MCF 10A (cell line): ENCODE data around the gene FTCD. TPM values are rescaled to one million over a fixed set of nuclear protein-coding genes. Genes with fewer than 3 reads are reported as not detected.

ENCODE experiments used
- BruUV-seq: library from RNA; stranded (reverse); fragments of 400-500 nt; replicated peaks from 2 replicates; lab custom pipeline; 2021; lab: Mats Ljungman, UMichigan
- CTCF ChIA-PET: fragments of 300-600 bp; sonication (Branson Sonifier 250); formaldehyde crosslinking; extraction: SDS; loops from one replicate; lab custom pipeline; 2021; ENCODE audit warnings: antibody characterized with exemption, inconsistent platforms; lab: Yijun Ruan, JAX
- POLR2A ChIA-PET: fragments of 300-600, 350-650 bp; sonication (Branson Sonifier 250); formaldehyde crosslinking; extraction: SDS; loops from one replicate; lab custom pipeline; 2020; ENCODE audit warnings: antibody characterized with exemption, inconsistent platforms; lab: Yijun Ruan, JAX
- DNase-seq: peaks from one replicate; pipeline ENCODE4 v3.0.0-alpha.2; 2018; ENCODE audit not compliant: unreplicated experiment
- H3K27ac Mint-ChIP-seq: one replicate; pipeline ENCODE4 v1.8.0; 2022; ENCODE audit warnings: mild to moderate bottlenecking, low read depth, mixed read lengths; ENCODE audit not compliant: unreplicated experiment
- H3K27me3 Mint-ChIP-seq: one replicate; pipeline ENCODE4 v1.8.0; 2022; ENCODE audit warnings: mixed read lengths; ENCODE audit not compliant: insufficient read depth, unreplicated experiment
- H3K36me3 Mint-ChIP-seq: one replicate; pipeline ENCODE4 v1.8.0; 2022; ENCODE audit warnings: mild to moderate bottlenecking, moderate library complexity, mixed read lengths; ENCODE audit not compliant: insufficient read depth, unreplicated experiment
- H3K4me1 Mint-ChIP-seq: one replicate; pipeline ENCODE4 v1.8.0; 2022; ENCODE audit warnings: mixed read lengths; ENCODE audit not compliant: insufficient read depth, unreplicated experiment
- H3K4me3 Mint-ChIP-seq: one replicate; pipeline ENCODE4 v1.8.0; 2022; ENCODE audit warnings: mild to moderate bottlenecking, moderate library complexity, mixed read lengths; ENCODE audit not compliant: unreplicated experiment
- H3K9me3 Mint-ChIP-seq: one replicate; pipeline ENCODE4 v1.8.0; 2022; ENCODE audit warnings: mixed read lengths; ENCODE audit not compliant: unreplicated experiment
- intact Hi-C: fragments of 100-400 bp; cut with micrococcal nuclease; formaldehyde crosslinking; loops from 2 replicates; pipeline ENCODE4 v1.14.1; 2022
- total RNA-seq: library from RNA; stranded (reverse); gene quantifications from 2 replicates; pipeline ENCODE4 v1.2.3, GENCODE V29; 2022
- TF ChIP-seq, protein P1 (sequence below): fragments of 200-600 bp; IDR thresholded peaks from one replicate; pipeline ENCODE4 v1.8.0; 2022; ENCODE audit warnings: antibody characterized with exemption, mild to moderate bottlenecking; ENCODE audit not compliant: unreplicated experiment

Gene FTCD
- total RNA-seq, 1 experiment from 2014 or later = not detected

GRCh38 chr21:46122237-46122671 lies 33.1 kb downstream of the FTCD start:
- H3K27ac Mint-ChIP-seq = no peak overlapping the region
- CTCF ChIA-PET = interaction anchor here (0.7 to 2.8 kb wide), 2 partner anchors 21 to 71 kb away, joined by 3 to 7 read pairs; no protein-coding TSS in a partner anchor
- H3K27me3 Mint-ChIP-seq = no peaks in the 10 kb centered on the region
- BruUV-seq = no TSS peak
- H3K9me3 Mint-ChIP-seq = no peaks in the 10 kb centered on the region
- intact Hi-C loops = no loop called here
- POLR2A ChIA-PET = no interaction called here
- peak; percentile 64 for DNase-seq
- peaks cover 6% of the 10 kb centered on the region for H3K4me1 Mint-ChIP-seq
- TF ChIP-seq, protein P1, sequence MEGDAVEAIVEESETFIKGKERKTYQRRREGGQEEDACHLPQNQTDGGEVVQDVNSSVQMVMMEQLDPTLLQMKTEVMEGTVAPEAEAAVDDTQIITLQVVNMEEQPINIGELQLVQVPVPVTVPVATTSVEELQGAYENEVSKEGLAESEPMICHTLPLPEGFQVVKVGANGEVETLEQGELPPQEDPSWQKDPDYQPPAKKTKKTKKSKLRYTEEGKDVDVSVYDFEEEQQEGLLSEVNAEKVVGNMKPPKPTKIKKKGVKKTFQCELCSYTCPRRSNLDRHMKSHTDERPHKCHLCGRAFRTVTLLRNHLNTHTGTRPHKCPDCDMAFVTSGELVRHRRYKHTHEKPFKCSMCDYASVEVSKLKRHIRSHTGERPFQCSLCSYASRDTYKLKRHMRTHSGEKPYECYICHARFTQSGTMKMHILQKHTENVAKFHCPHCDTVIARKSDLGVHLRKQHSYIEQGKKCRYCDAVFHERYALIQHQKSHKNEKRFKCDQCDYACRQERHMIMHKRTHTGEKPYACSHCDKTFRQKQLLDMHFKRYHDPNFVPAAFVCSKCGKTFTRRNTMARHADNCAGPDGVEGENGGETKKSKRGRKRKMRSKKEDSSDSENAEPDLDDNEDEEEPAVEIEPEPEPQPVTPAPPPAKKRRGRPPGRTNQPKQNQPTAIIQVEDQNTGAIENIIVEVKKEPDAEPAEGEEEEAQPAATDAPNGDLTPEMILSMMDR = no peak
- no peaks in the 10 kb centered on the region for H3K36me3 Mint-ChIP-seq
- no peak overlapping the region for H3K4me3 Mint-ChIP-seq

GRCh38 chr21:46121286-46122221 lies 33.8 kb downstream of the FTCD start:
- BruUV-seq = no TSS peak
- H3K4me1 Mint-ChIP-seq = peaks cover 11% of the 10 kb centered on the region
- intact Hi-C loops = no loop called here
- DNase-seq = no peak
- no peaks in the 10 kb centered on the region for H3K36me3 Mint-ChIP-seq
- H3K27me3 Mint-ChIP-seq = no peaks in the 10 kb centered on the region
- no peak overlapping the region for H3K4me3 Mint-ChIP-seq
- ChIA-PET POLR2A (no interaction called here), CTCF (interaction anchor here (0.6 to 2.8 kb wide), 3 partner anchors 22 to 139 kb away, joined by 3 to 7 read pairs (median 5); no protein-coding TSS in a partner anchor)
- TF ChIP-seq, protein P1 = no peak
- no peak overlapping the region for H3K27ac Mint-ChIP-seq
- no peaks in the 10 kb centered on the region for H3K9me3 Mint-ChIP-seq

DNA sequence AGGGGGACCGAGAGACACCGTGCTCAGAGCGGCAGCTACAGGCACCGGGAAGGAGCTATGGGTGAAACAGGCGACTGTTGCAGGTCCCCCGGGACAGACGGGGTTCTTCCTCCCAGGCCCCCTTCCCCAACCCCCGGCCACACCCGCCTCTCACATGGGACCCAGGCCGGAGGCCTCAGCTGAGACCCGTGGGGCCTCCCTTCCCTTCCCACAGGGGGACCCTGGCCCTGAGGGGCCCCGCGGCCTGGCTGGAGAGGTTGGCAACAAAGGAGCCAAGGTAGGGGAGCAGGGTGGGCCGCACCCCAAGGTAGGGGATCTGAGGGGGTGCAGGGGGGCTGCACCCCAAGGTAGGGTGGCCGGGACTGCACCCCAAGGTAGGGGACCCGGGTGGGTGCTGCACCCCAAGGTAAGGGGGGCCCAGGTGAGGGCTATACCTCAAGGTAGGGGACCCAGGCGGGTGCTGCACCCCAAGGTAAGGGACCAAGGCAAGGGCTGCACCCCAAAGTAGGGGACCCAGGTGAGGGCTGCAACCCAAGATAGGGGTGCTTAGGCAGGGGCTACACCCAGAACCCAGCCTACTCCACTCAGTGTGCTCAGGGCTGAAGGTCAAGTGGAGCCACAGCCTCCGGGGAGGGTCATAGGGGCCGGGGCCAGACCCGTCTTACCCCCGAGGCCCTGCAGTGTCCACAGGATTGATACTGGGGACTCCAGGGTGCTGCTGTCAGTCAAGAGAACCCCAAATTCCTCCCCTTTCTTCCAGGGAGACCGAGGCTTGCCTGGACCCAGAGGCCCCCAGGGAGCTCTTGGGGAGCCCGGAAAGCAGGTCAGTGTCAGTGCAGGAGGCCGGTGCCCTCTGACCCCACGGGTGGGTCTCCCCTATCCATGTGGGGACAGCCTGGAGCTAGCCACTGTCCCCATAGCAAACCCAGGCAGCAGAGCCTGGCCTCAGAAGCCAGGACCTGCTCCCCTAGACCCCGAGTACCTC lies 34.8 kb downstream of the FTCD start:
- BruUV-seq = no TSS peak

More for the DNA sequence above, 34.8 kb downstream of the FTCD start:
- POLR2A ChIA-PET = no interaction called here
- TF ChIP-seq, protein P1 = no peak
- no peaks in the 10 kb centered on the region for H3K36me3 Mint-ChIP-seq
- CTCF ChIA-PET = interaction anchor here (2.8 kb wide), 1 partner anchor 23 kb away, joined by 7 read pairs; no protein-coding TSS in a partner anchor
- H3K27me3 Mint-ChIP-seq = no peaks in the 10 kb centered on the region
- H3K4me1 Mint-ChIP-seq = peaks cover 11% of the 10 kb centered on the region
- no peaks in the 10 kb centered on the region for H3K9me3 Mint-ChIP-seq
- H3K4me3 Mint-ChIP-seq = no peak overlapping the region
- intact Hi-C loops = no loop called here
- H3K27ac Mint-ChIP-seq = no peak overlapping the region
- DNase-seq = no peak
